Measurements from ENCODE around the gene PTPN14.

The PTPN14 gene

DNA sequence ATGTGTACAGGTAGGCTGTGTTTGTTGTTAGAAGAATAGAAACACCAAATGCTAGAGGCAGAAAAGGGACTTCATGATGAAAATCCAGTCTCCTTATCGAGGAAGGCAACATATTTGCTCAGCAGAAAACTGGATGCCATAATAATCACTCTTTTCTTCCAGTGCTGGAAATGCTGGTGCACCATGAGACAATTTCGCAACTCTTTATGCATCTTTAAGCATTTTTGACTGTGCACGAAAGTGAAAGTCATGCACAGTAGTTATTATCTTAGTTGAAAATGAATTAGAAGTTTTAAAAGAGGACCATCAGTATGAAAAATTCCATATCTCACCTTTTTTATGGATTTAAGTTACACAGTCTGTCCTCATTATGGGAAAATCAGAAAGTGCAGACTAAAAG, 241.4 kb downstream of the PTPN14 start:
- 97 to 98% methylated on average over 3 of the region's 3 CpGs for WGBS, 2 experiments
- Histone ChIP-seq H3K4me3 (ENCODE audit: insufficient read depth, low read depth, low read length) (no peak overlapping the region), H3K27ac (ENCODE audit: insufficient read depth, low read depth, low read length, poor library complexity, severe bottlenecking) (no peak overlapping the region), H3K27me3 (ENCODE audit: control insufficient read depth, insufficient read depth, low read length, poor library complexity, severe bottlenecking) (no peaks in the 10 kb centered on the region), H3K36me3 (ENCODE audit: control insufficient read depth, insufficient read depth, low read length) (no peaks in the 10 kb centered on the region), H3K9me3 (ENCODE audit: control insufficient read depth, low read length) (no peaks in the 10 kb centered on the region), H3K4me1 (ENCODE audit: control insufficient read depth, insufficient read depth, low read length) (peaks cover 15% of the 10 kb centered on the region)

DNA sequence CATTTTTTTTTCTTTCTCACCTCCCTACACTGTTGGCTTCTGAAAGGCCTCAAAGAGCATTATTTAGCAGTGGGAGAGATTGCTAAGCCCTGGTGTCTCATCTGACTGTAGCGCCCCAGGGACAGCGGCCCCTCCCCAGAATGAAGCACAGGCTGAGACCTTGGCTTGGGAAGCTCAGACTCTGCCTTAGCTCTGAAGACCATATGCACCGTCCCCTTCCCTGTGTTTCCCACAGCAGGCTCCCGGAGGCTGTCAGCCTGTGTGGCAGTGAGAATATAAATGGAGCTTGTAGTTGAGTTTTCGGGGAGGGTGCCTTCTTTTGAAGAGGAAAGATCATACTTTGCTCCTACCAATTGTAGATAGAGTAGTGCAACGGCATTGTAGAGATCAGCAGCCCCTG, 245.1 kb downstream of the PTPN14 start:
- H3K36me3 ChIP-seq (ENCODE audit: control insufficient read depth, insufficient read depth, low read length) = no peaks in the 10 kb centered on the region
- H3K27me3 ChIP-seq (ENCODE audit: control insufficient read depth, insufficient read depth, low read length, poor library complexity, severe bottlenecking) = no peaks in the 10 kb centered on the region
- no peak overlapping the region for H3K4me3 ChIP-seq (ENCODE audit: insufficient read depth, low read depth, low read length)
- H3K4me1 ChIP-seq (ENCODE audit: control insufficient read depth, insufficient read depth, low read length) = peaks cover 17% of the 10 kb centered on the region
- H3K27ac ChIP-seq (ENCODE audit: insufficient read depth, low read depth, low read length, poor library complexity, severe bottlenecking) = no peak overlapping the region
- H3K9me3 ChIP-seq (ENCODE audit: control insufficient read depth, low read length) = no peaks in the 10 kb centered on the region
- 62 to 63% methylated on average over 6 of the region's 6 CpGs for WGBS, 2 experiments

- Histone ChIP-seq H3K36me3 (ENCODE audit: control insufficient read depth, insufficient read depth, low read length) (no peaks in the 10 kb centered on the region), H3K4me1 (ENCODE audit: control insufficient read depth, insufficient read depth, low read length) (peaks cover 14% of the 10 kb centered on the region), H3K9me3 (ENCODE audit: control insufficient read depth, low read length) (no peaks in the 10 kb centered on the region), H3K4me3 (ENCODE audit: insufficient read depth, low read depth, low read length) (no peak overlapping the region), H3K27me3 (ENCODE audit: control insufficient read depth, insufficient read depth, low read length, poor library complexity, severe bottlenecking) (no peaks in the 10 kb centered on the region), H3K27ac (ENCODE audit: insufficient read depth, low read depth, low read length, poor library complexity, severe bottlenecking) (no peak overlapping the region)
- WGBS, 2 experiments = 87 to 95% methylated on average over 8 to 9 of the region's 9 CpGs
These were observed 246.1 kb downstream of the PTPN14 start for GRCh38 chr1:214305164-214305751.

GRCh38 chr1:214303141-214303930, 248.1 kb downstream of the PTPN14 start:
- Histone ChIP-seq H3K4me3 (ENCODE audit: insufficient read depth, low read depth, low read length) (no peak overlapping the region), H3K4me1 (ENCODE audit: control insufficient read depth, insufficient read depth, low read length) (peaks cover 14% of the 10 kb centered on the region), H3K27ac (ENCODE audit: insufficient read depth, low read depth, low read length, poor library complexity, severe bottlenecking) (no peak overlapping the region), H3K9me3 (ENCODE audit: control insufficient read depth, low read length) (no peaks in the 10 kb centered on the region), H3K36me3 (ENCODE audit: control insufficient read depth, insufficient read depth, low read length) (no peaks in the 10 kb centered on the region), H3K27me3 (ENCODE audit: control insufficient read depth, insufficient read depth, low read length, poor library complexity, severe bottlenecking) (no peaks in the 10 kb centered on the region)
- WGBS, 2 experiments = 88 to 92% methylated on average over 25 of the region's 25 CpGs

DNA sequence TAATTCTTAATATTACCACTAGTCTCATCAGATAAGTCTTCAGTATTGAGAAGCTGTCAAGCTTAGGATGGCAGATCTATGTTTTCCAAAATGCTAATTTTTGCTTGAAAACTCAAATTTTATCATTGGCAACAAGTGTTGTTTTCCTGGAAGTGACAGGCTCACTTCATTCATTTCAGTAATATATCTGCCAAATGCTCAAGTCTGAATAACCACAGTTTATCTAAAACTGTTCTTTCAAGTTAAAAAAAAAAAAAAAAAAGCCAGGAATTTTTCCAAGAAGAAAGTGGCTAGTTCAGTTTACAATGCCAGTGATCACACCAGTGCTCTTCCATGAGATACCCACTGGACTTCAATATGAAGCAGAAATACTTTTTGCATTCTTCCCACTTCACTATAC, 249.9 kb downstream of the PTPN14 start:
- Histone ChIP-seq H3K27ac (ENCODE audit: insufficient read depth, low read depth, low read length, poor library complexity, severe bottlenecking) (no peak overlapping the region), H3K27me3 (ENCODE audit: control insufficient read depth, insufficient read depth, low read length, poor library complexity, severe bottlenecking) (no peaks in the 10 kb centered on the region), H3K36me3 (ENCODE audit: control insufficient read depth, insufficient read depth, low read length) (no peaks in the 10 kb centered on the region), H3K4me1 (ENCODE audit: control insufficient read depth, insufficient read depth, low read length) (peaks cover 15% of the 10 kb centered on the region), H3K9me3 (ENCODE audit: control insufficient read depth, low read length) (no peaks in the 10 kb centered on the region), H3K4me3 (ENCODE audit: insufficient read depth, low read depth, low read length) (no peak overlapping the region)

- H3K27ac ChIP-seq (ENCODE audit: insufficient read depth, low read depth, low read length, poor library complexity, severe bottlenecking) = no peak overlapping the region
- WGBS, 2 experiments = 95 to 96% methylated on average over 9 of the region's 9 CpGs
- no peaks in the 10 kb centered on the region for H3K9me3 ChIP-seq (ENCODE audit: control insufficient read depth, low read length)
- no peak overlapping the region for H3K4me3 ChIP-seq (ENCODE audit: insufficient read depth, low read depth, low read length)
- H3K4me1 ChIP-seq (ENCODE audit: control insufficient read depth, insufficient read depth, low read length) = peaks cover 22% of the 10 kb centered on the region
- no peaks in the 10 kb centered on the region for H3K27me3 ChIP-seq (ENCODE audit: control insufficient read depth, insufficient read depth, low read length, poor library complexity, severe bottlenecking)
- H3K36me3 ChIP-seq (ENCODE audit: control insufficient read depth, insufficient read depth, low read length) = no peaks in the 10 kb centered on the region
These were observed 251.1 kb downstream of the PTPN14 start for GRCh38 chr1:214300149-214300780.
